GM06990 (cell line): ENCODE data around the gene ZNRD2.

Experiments
- DNase-seq: peaks from one replicate; pipeline ENCODE4 v3.0.0-alpha.2; 2011; ENCODE audit not compliant: insufficient read length; ENCODE audit errors: extremely low read depth
- H3K27me3 ChIP-seq: replicated peaks from 2 replicates; pipeline ENCODE4 v1.6.0; 2011; ENCODE audit warnings: low read length; ENCODE audit not compliant: control insufficient read depth, insufficient read depth
- H3K36me3 ChIP-seq: 2 replicates; pipeline ENCODE4 v1.5.1; 2011; ENCODE audit warnings: low read length; ENCODE audit not compliant: control insufficient read depth, insufficient read depth
- H3K4me3 ChIP-seq: replicated peaks from 2 replicates; pipeline ENCODE4 v1.5.1; 2011; ENCODE audit warnings: low read depth, mild to moderate bottlenecking, control low read depth, low read length
- CTCF ChIP-seq: IDR thresholded peaks from 2 replicates; pipeline ENCODE4 v1.5.1; 2011; ENCODE audit warnings: low read length, control low read depth, mild to moderate bottlenecking, inconsistent platforms; ENCODE audit not compliant: insufficient read depth, poor library complexity, severe bottlenecking

The ZNRD2 gene

GRCh38 chr11:65609229-65609628, 39.0 kb downstream of the ZNRD2 start:
- Histone ChIP-seq H3K27me3 (no peaks in the 10 kb centered on the region), H3K4me3 (no peak overlapping the region), H3K36me3 (peaks cover 40% of the 10 kb centered on the region)
- no peak for TF ChIP-seq CTCF
- no peak for DNase-seq

GRCh38 chr11:65609665-65610064, 39.4 kb downstream of the ZNRD2 start:
- Histone ChIP-seq H3K4me3 (no peak overlapping the region), H3K27me3 (no peaks in the 10 kb centered on the region), H3K36me3 (peaks cover 35% of the 10 kb centered on the region)
- DNase-seq, result no peak
- TF ChIP-seq CTCF, result no peak

- Histone ChIP-seq H3K4me3 (no peak overlapping the region), H3K27me3 (no peaks in the 10 kb centered on the region), H3K36me3 (peaks cover 29% of the 10 kb centered on the region)
- no peak for TF ChIP-seq CTCF
- DNase-seq, result no peak
These were observed 40.1 kb downstream of the ZNRD2 start for GRCh38 chr11:65610404-65610803.

GRCh38 chr11:65611028-65611757, 40.9 kb downstream of the ZNRD2 start:
- Histone ChIP-seq H3K36me3 (peaks cover 25% of the 10 kb centered on the region), H3K4me3 (no peak overlapping the region), H3K27me3 (no peaks in the 10 kb centered on the region)
- no peak for TF ChIP-seq CTCF
- no peak for DNase-seq

- peak overlapping the region; percentile 96 for H3K4me3 ChIP-seq
- H3K27me3 ChIP-seq, result no peaks in the 10 kb centered on the region
- peaks cover 20% of the 10 kb centered on the region for H3K36me3 ChIP-seq
- DNase-seq, result no peak
- no peak for TF ChIP-seq CTCF
These were observed 41.7 kb downstream of the ZNRD2 start for GRCh38 chr11:65611758-65612603.
